AG04450 (cell line): Measurements from ENCODE around the gene FAM168A. TPM values are rescaled to one million over a fixed set of nuclear protein-coding genes. Genes with fewer than 3 reads are reported as not detected.

Experiments used
- CTCF ChIA-PET: fragments of 300-600, 350-600 bp; formaldehyde crosslinking; extraction: SDS; loops from one replicate; lab custom pipeline; 2022; ENCODE audit warnings: antibody characterized with exemption, inconsistent platforms; lab: Charles Lee
- POLR2A ChIA-PET: fragments of 350-600 bp; formaldehyde crosslinking; extraction: SDS; loops from one replicate; lab custom pipeline; 2021; ENCODE audit warnings: antibody characterized with exemption, inconsistent platforms; lab: Yijun Ruan, JAX
- DNase-seq: peaks from one replicate; pipeline ENCODE4 v3.0.0-alpha.2; 2011; ENCODE audit warnings: low read depth, low spot score
- H3K27ac ChIP-seq: one replicate; pipeline ENCODE4 v1.5.1; 2012; ENCODE audit warnings: low read depth, low read length, control low read depth
- H3K27me3 ChIP-seq: one replicate; pipeline ENCODE4 v1.6.0; 2012; ENCODE audit warnings: low read length; ENCODE audit not compliant: control insufficient read depth, insufficient read depth
- H3K4me3 ChIP-seq: 2 replicates; pipeline ENCODE4 v1.5.1; 2011; ENCODE audit warnings: mild to moderate bottlenecking, low read depth, low read length, control low read depth
- H3K9me3 ChIP-seq: 2 replicates; pipeline ENCODE4 v1.5.1; 2012; ENCODE audit warnings: low read length; ENCODE audit not compliant: control insufficient read depth, insufficient read depth
- CTCF ChIP-seq: IDR thresholded peaks from 2 replicates; pipeline ENCODE4 v1.5.1; 2011; ENCODE audit warnings: low read depth, low read length, control low read depth, inconsistent platforms
- polyA plus RNA-seq: library from polyadenylated mRNA; depleted of rRNA; stranded (reverse); fragments of >200 nt; gene quantifications from 2 replicates; pipeline ENCODE4 v1.2.3, GENCODE V29; 2011

FAM168A gene
- polyA plus RNA-seq, 1 experiment = 21.3 TPM

GRCh38 chr11:73641668-73642067 lies 43.8 kb upstream of the FAM168A start:
- CTCF ChIA-PET = interaction anchor here (1.1 to 3.5 kb wide), 2 partner anchors 16 to 20 kb away, joined by 3 to 12 read pairs; no protein-coding TSS in a partner anchor
- no peak for DNase-seq

GRCh38 chr11:73640592-73640991 lies 42.7 kb upstream of the FAM168A start:
- Histone ChIP-seq H3K9me3 (no peaks in the 10 kb centered on the region), H3K27ac (no peak overlapping the region), H3K4me3 (no peak overlapping the region), H3K27me3 (peaks cover 7% of the 10 kb centered on the region)
- POLR2A ChIA-PET = no interaction called here
- CTCF ChIA-PET = interaction anchor here (1.1 to 1.6 kb wide), 2 partner anchors 14 to 21 kb away, joined by 3 to 9 read pairs; no protein-coding TSS in a partner anchor
- TF ChIP-seq CTCF = no peak
- no peak for DNase-seq

More at GRCh38 chr11:73641668-73642067, 43.8 kb upstream of the FAM168A start:
- no peak overlapping the region for H3K27ac ChIP-seq
- POLR2A ChIA-PET = no interaction called here
- no peak for TF ChIP-seq CTCF
- H3K9me3 ChIP-seq = no peaks in the 10 kb centered on the region
- H3K4me3 ChIP-seq = no peak overlapping the region
- H3K27me3 ChIP-seq = peaks cover 7% of the 10 kb centered on the region

- Histone ChIP-seq H3K4me3 (no peak overlapping the region), H3K27me3 (peaks cover 5% of the 10 kb centered on the region), H3K27ac (no peak overlapping the region), H3K9me3 (no peaks in the 10 kb centered on the region)
- CTCF ChIA-PET = interaction anchor here (1.6 to 4.8 kb wide), 2 partner anchors 11 to 158 kb away, joined by 3 to 35 read pairs; no protein-coding TSS in a partner anchor
- TF ChIP-seq CTCF = no peak
- POLR2A ChIA-PET = no interaction called here
- DNase-seq = no peak
Observed at GRCh38 chr11:73637012-73637411, 39.1 kb upstream of the FAM168A start.

GRCh38 chr11:73636249-73636648 lies 38.3 kb upstream of the FAM168A start:
- TF ChIP-seq CTCF = no peak
- peaks cover 3% of the 10 kb centered on the region for H3K27me3 ChIP-seq
- ChIA-PET CTCF (interaction anchor here (1.6 to 4.8 kb wide), 2 partner anchors 11 to 157 kb away, joined by 3 to 35 read pairs; no protein-coding TSS in a partner anchor), POLR2A (no interaction called here)
- DNase-seq = no peak
- no peaks in the 10 kb centered on the region for H3K9me3 ChIP-seq
- H3K27ac ChIP-seq = no peak overlapping the region
- no peak overlapping the region for H3K4me3 ChIP-seq

- Histone ChIP-seq H3K4me3 (no peak overlapping the region), H3K27ac (no peak overlapping the region), H3K9me3 (no peaks in the 10 kb centered on the region), H3K27me3 (peaks cover 4% of the 10 kb centered on the region)
- CTCF ChIA-PET = interaction anchor here (1.6 to 4.8 kb wide), 2 partner anchors 10 to 157 kb away, joined by 3 to 35 read pairs; no protein-coding TSS in a partner anchor
- POLR2A ChIA-PET = no interaction called here
- no peak for TF ChIP-seq CTCF
- DNase-seq = no peak
Observed at GRCh38 chr11:73635721-73636120, 37.8 kb upstream of the FAM168A start.
